Endothelial cell of umbilical vein (primary cell): ENCODE data around the gene SERGEF. TPM values are rescaled to one million over a fixed set of nuclear protein-coding genes. Genes with fewer than 3 reads are reported as not detected.

Source experiments
- BruUV-seq: library from RNA; stranded (reverse); fragments of 400-500 nt; replicated peaks from 2 replicates; lab custom pipeline; 2021; lab: Mats Ljungman, UMichigan
- CTCF ChIA-PET: fragments of 300-600, 350-600 bp; sonication (Branson Sonifier 250); formaldehyde crosslinking; loops from one replicate; lab custom pipeline; 2021; ENCODE audit warnings: antibody characterized with exemption, inconsistent platforms; lab: Charles Lee
- POLR2A ChIA-PET: fragments of 300-600, 350-600 bp; sonication (Branson Sonifier 250); formaldehyde crosslinking; loops from one replicate; lab custom pipeline; 2021; ENCODE audit warnings: antibody characterized with exemption, inconsistent platforms; lab: Charles Lee
- DNase-seq: peaks from one replicate; pipeline ENCODE4 v3.0.0-alpha.2; 2011; ENCODE audit warnings: low read depth, low spot score
- FAIRE-seq: peaks from 2 replicates; lab custom pipeline; 2011; peaks lifted over from hg19 to GRCh38; lab: Jason Lieb, UNC
- H2AFZ ChIP-seq: 2 replicates; pipeline ENCODE4 v1.6.0; 2012; ENCODE audit warnings: low read depth, low read length, control low read depth, inconsistent platforms
- H3K27ac ChIP-seq: 2 replicates; pipeline ENCODE4 v1.5.1; 2011; ENCODE audit warnings: low read depth, mild to moderate bottlenecking, control low read depth, low read length, moderate library complexity; ENCODE audit not compliant: insufficient read depth
- H3K27me3 ChIP-seq, 2 experiments: 2 replicates each; pipeline versions ENCODE4 v1.6.0 to v1.6.1; 2011; ENCODE audit warnings: low read length in 2 of 2, mixed read lengths in 1 of 2; ENCODE audit not compliant: control insufficient read depth in 2 of 2, insufficient read depth in 2 of 2
- H3K36me3 ChIP-seq, 2 experiments: 2 replicates in 1 of 2; 3 replicates in 1 of 2; pipeline ENCODE4 v1.5.1; 2011; ENCODE audit warnings: low read length in 2 of 2, mild to moderate bottlenecking in 1 of 2, moderate library complexity in 1 of 2; ENCODE audit not compliant: control insufficient read depth in 2 of 2, insufficient read depth in 2 of 2; ENCODE audit errors: extremely low read depth in 1 of 2
- H3K4me1 ChIP-seq: 3 replicates; pipeline ENCODE4 v1.5.1; 2011; ENCODE audit warnings: mild to moderate bottlenecking, low read length; ENCODE audit not compliant: control insufficient read depth, insufficient read depth; ENCODE audit errors: extremely low read depth
- H3K4me2 ChIP-seq: 2 replicates; pipeline ENCODE4 v1.6.1; 2011; ENCODE audit warnings: low read length, control low read depth, mixed read lengths; ENCODE audit not compliant: insufficient read depth
- H3K4me3 ChIP-seq, 3 experiments: fragments of 200-600 bp in 1 of 3; sonication (generic), shearing (Covaris generic) in 1 of 3; replicated peaks in 1 of 3; 2 replicates each; pipeline ENCODE4 v1.5.1; 2011 to 2016; ENCODE audit warnings: control low read depth in 3 of 3, low read length in 3 of 3, mild to moderate bottlenecking in 2 of 3, inconsistent platforms in 1 of 3, low read depth in 1 of 3, moderate library complexity in 1 of 3; ENCODE audit not compliant: insufficient read depth in 1 of 3
- H3K79me2 ChIP-seq: 2 replicates; pipeline ENCODE4 v1.6.0; 2012; ENCODE audit warnings: low read length, inconsistent platforms; ENCODE audit not compliant: control insufficient read depth, insufficient read depth
- H3K9ac ChIP-seq: replicated peaks from 2 replicates; pipeline ENCODE3; 2011; ENCODE audit warnings: low read length, control low read depth; ENCODE audit not compliant: insufficient read depth; ENCODE audit errors: extremely low read depth
- H3K9me1 ChIP-seq: replicated peaks from 3 replicates; pipeline ENCODE4 v1.6.0; 2011; ENCODE audit warnings: mild to moderate bottlenecking, low read length; ENCODE audit not compliant: control insufficient read depth, insufficient read depth; ENCODE audit errors: extremely low read depth
- H3K9me3 ChIP-seq: replicated peaks from 2 replicates; pipeline ENCODE4 v1.5.1; 2012; ENCODE audit warnings: low read length, inconsistent platforms; ENCODE audit not compliant: control insufficient read depth, insufficient read depth
- H4K20me1 ChIP-seq: replicated peaks from 2 replicates; pipeline ENCODE3; 2011; ENCODE audit warnings: mild to moderate bottlenecking, low read length; ENCODE audit not compliant: control insufficient read depth, insufficient read depth; ENCODE audit errors: extremely low read depth
- CTCF ChIP-seq, 2 donors: IDR thresholded peaks; 1 replicate in 1 of 2; 2 replicates in 1 of 2; pipeline ENCODE4 v1.5.1; 2011; ENCODE audit warnings: low read length in 2 of 2, mild to moderate bottlenecking in 2 of 2, moderate library complexity in 2 of 2, control low read depth in 1 of 2, inconsistent platforms in 1 of 2, low read depth in 1 of 2; ENCODE audit not compliant: insufficient read depth in 1 of 2; ENCODE audit errors: extremely low read depth in 1 of 2
- EZH2 ChIP-seq: IDR thresholded peaks from 2 replicates; pipeline ENCODE4 v1.6.1; 2012; ENCODE audit warnings: borderline replicate concordance, low read depth, mild to moderate bottlenecking, moderate library complexity, low read length, inconsistent platforms; ENCODE audit not compliant: severe bottlenecking
- FOS ChIP-seq: IDR thresholded peaks from 2 replicates; pipeline ENCODE4 v1.6.1; 2011; ENCODE audit warnings: mild to moderate bottlenecking, low read length, moderate library complexity, borderline replicate concordance; ENCODE audit not compliant: insufficient read depth
- GATA2 ChIP-seq: IDR thresholded peaks from 2 replicates; pipeline ENCODE4 v1.7.0; 2011; ENCODE audit warnings: low read depth, mild to moderate bottlenecking, moderate library complexity, mixed read lengths, low read length; ENCODE audit not compliant: insufficient read length, insufficient read depth
- JUN ChIP-seq: IDR thresholded peaks from 2 replicates; pipeline ENCODE4 v1.6.1; 2011; ENCODE audit warnings: borderline replicate concordance, low read depth; ENCODE audit not compliant: insufficient read length, insufficient read depth
- MAX ChIP-seq: IDR thresholded peaks from 2 replicates; pipeline ENCODE4 v1.6.1; 2011; ENCODE audit not compliant: insufficient read depth, insufficient read length
- MYC ChIP-seq: IDR thresholded peaks from one replicate; pipeline ENCODE4 v1.6.1; 2011; ENCODE audit warnings: mild to moderate bottlenecking, low read depth, low read length
- POLR2A ChIP-seq: IDR thresholded peaks from 2 replicates; pipeline ENCODE4 v1.6.1; 2012; ENCODE audit warnings: low read depth, mild to moderate bottlenecking, control low read depth, low read length
- POLR2AphosphoS5 ChIP-seq: IDR thresholded peaks from 2 replicates; pipeline ENCODE4 v1.6.1; 2012; ENCODE audit warnings: low read depth, mild to moderate bottlenecking, control low read depth, low read length, moderate library complexity; ENCODE audit not compliant: insufficient read depth
- dilution Hi-C: fragments of 300-500 bp; cut with MboI; formaldehyde crosslinking; loops from one replicate; pipeline ENCODE4 v1.15.0; 2019; ENCODE audit warnings: low sequenced_read_pairs; ENCODE audit not compliant: extremely low pct_ligation_motif_present
- intact Hi-C: fragments of 100-400 bp; cut with micrococcal nuclease; formaldehyde crosslinking; loops from one replicate; pipeline ENCODE4 v1.10.0; 2022
- polyA plus RNA-seq, 4 experiments: library from polyadenylated mRNA; depleted of rRNA in 3 of 4; stranded (reverse) in 3 of 4; unstranded in 1 of 4; fragments of >200 nt; gene quantifications; 2 replicates each; pipeline versions ENCODE4 v1.2.1 to v1.2.3, GENCODE V29; 2011 to 2012; ENCODE audit warnings: missing spikeins in 1 of 4
- total RNA-seq: library from RNA; stranded (reverse); gene quantifications from 2 replicates; pipeline ENCODE4 v1.2.3, GENCODE V29; 2021

The SERGEF gene
- total and polyA plus RNA-seq, 2 donors (not counting 3 experiments of a cell fraction or from before 2014, with no cell fraction given), result 8.7 to 16.7 TPM

GRCh38 chr11:17750801-17751165, 262.1 kb downstream of the SERGEF start:
- Histone ChIP-seq H3K36me3 (no peaks in the 10 kb centered on the region), H4K20me1 (no peaks in the 10 kb centered on the region), H3K9me3 (no peaks in the 10 kb centered on the region), H3K4me2 (no peak overlapping the region), H3K4me1 (no peaks in the 10 kb centered on the region), H3K27ac (no peak overlapping the region), H3K79me2 (no peaks in the 10 kb centered on the region), H2AFZ (no peak overlapping the region), H3K4me3 (no peak overlapping the region), H3K9me1 (no peaks in the 10 kb centered on the region), H3K27me3 (no peaks in the 10 kb centered on the region), H3K9ac (no peak overlapping the region)
- BruUV-seq, result no TSS peak
- TF ChIP-seq GATA2 (no peak), JUN (no peak), MYC (no peak), POLR2AphosphoS5 (no peak), POLR2A (no peak), FOS (no peak), CTCF (IDR thresholded peaks at IDR 0.05; ENCODE audit: extremely low read depth in 1 of 2, insufficient read depth in 1 of 2, low read depth in 1 of 2, low read length in 2 of 2) (no peak), EZH2 (no peak), MAX (no peak)
- FAIRE-seq, result no peak
- intact Hi-C loops (no loop called here), dilution Hi-C loops (no loop called here)
- ChIA-PET CTCF (interaction anchor here (2.8 kb wide), 1 partner anchor 20 kb away, joined by 9 read pairs; no protein-coding TSS in a partner anchor), POLR2A (no interaction called here)
- no peak for DNase-seq
